GM19025 (cell line): ENCODE results near the gene IL36A.

Source experiments
- ATAC-seq: cut with Tn5 transposase; IDR thresholded peaks from one replicate; pipeline ENCODE4 v1.9.1; 2021; ENCODE audit warnings: mild to moderate bottlenecking, low read depth, moderate library complexity; ENCODE audit not compliant: unreplicated experiment

Gene IL36A

DNA sequence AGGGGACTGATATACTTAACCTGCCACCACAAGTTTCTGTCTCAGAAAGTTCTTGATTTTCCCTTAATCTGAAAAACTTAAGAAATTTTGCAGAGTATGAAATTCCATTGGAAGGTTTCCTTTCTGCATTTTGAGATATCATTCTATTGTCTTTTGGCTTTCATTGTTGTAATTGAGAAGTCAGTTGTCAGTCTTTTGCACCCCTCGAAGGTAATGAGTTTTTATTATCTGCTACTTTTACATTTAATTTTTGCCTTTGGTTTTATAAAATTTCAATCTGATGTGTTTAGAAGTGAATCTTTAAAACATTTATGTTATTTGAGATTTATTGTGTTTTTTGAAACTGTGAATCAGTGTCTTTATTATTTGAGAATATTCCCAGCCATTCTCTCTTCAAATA is 4.8 kb upstream of the IL36A start:
- ATAC-seq, result no peak

GRCh38 chr2:113002677-113003076 is 2.6 kb upstream of the IL36A start:
- no peak for ATAC-seq

GRCh38 chr2:113007250-113007649 is 2.0 kb downstream of the IL36A start:
- no peak for ATAC-seq

DNA sequence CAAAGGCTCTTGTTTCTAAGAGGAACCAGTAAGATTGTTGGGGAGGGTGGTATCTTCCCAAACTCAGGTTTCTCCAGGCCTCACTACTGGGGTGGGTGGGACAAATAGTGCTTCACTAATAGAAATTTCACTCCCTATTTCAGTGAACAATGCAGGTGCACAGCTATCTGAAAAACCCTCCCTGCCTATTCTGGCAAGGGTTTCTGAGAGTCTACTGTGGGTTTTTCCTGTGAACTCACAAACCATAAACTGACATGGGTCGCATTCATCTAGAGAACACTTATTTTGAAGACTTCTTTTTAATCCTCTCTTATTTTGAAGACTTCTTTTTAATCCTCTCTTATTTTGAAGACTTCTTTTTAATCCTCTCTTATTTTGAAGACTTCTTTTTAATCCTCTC is 4.4 kb downstream of the IL36A start:
- ATAC-seq, result no peak

GRCh38 chr2:113010088-113010487 is 4.8 kb downstream of the IL36A start:
- ATAC-seq, result no peak

DNA sequence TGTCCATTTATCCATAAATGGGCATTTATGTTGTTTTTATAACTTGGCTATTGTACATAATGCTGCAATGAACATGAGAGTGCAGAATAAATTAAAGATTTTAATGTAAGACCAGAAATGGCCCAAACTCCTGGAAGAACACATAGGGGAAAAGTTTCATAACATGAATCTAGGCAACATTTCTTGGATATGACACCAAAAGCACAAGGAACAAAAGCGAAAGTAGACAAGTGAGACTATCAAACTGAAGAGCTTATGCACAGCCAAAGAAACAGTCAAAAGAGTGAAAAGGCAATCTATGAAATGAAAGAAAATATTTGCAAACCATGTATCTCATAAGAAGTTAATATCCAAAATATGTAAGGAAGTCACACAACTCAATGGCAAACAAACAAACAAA is 5.8 kb downstream of the IL36A start:
- no peak for ATAC-seq

- ATAC-seq, result no peak
These were observed 7.4 kb downstream of the IL36A start for GRCh38 chr2:113012436-113013335.

- no peak for ATAC-seq
These were observed 8.0 kb downstream of the IL36A start for GRCh38 chr2:113013336-113013661.

DNA sequence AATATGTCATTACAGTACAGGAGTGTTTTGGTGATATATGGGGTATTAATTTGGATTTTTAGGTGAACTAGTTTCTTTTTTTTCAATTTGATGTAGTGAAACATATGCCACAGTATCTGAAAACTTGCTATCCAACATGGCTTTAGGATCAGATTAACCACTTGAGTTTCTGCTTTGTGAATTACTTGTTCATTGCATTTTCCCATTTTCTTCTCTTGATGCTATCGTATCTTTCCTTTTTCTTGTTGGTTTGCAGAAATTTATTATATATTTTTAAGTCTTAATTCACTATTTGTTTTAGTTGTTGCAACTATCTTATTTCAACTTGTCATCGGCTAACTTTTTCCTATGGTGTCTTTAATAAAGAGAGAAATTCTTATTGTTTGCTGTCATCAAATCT is 8.8 kb downstream of the IL36A start:
- ATAC-seq, result no peak

- ATAC-seq, result no peak
These were observed 9.8 kb downstream of the IL36A start for GRCh38 chr2:113015042-113015441.

DNA sequence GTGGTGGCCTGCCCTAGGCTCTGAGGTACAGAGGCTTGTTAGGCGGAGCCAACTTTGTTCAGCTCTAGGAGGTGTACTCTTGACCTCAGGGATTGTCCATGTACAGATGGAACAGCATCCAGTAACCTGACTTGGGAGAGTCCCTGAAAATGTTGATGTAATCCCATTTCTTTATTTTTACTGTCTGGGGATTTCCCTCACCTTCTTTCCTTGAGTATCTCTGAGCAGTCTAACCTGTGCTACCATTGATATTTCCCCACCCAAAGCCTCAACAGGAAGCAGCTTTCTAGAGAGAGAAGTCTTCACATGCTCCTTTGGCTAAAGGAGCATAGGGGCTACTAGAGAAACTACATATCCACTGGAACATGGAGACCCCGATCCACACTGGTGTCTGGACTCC is 10.4 kb downstream of the IL36A start:
- ATAC-seq, result no peak

DNA sequence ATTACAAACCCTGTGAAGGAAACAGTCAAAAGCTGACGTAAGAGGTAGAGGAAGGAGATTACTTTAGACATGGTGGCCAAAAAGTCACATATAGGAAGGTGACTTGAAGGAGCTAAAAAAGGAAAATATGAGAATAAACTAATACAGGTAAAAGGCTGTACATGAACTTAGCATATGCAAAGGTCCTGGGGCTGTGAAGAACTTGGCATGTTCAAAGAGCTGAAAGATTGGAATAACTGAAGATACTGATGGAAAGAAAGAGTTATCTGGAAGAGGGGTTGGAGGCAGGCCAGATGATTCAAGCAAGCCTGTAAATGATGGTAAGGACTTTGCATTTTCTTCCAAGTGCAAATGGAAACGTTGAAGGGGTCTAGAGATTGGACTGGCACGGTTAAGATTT is 13.2 kb downstream of the IL36A start:
- ATAC-seq, result no peak

DNA sequence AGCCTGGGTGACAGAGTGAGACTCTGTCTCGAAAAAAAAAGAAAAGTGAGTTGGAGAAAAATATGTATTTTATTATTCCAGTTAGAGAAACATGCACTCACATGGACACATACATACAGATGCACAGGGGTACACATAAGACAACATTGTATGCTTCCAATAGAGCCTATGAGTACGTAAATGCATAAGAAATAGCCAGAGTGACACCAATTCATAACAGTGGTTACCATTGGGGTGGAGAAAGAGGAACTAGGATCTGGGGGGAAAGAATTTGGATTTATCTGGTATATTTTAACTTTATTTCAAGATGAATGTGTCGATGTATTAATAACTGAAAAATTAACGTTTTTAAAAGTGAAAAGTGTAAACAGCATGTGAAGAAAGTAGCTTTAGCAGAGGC is 16.1 kb downstream of the IL36A start:
- ATAC-seq, result no peak

DNA sequence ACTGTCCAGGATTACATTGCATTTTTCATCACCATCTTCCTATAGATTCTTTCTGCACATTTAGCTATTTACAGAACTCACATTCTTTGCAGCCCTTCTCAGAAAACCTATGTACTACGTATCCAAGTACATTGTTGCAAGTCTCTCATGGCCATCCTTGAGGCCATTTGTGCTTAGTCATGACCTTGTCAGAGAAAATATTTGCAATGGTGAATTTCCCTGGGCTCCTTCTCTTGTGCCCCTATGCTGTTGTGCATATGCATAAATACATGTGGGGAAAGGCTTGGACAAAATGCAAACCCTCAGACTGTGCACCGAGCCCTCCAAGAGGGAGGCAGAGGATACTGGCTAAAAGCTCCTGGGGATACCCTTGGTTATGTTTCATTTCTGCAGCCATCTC is 19.5 kb downstream of the IL36A start:
- ATAC-seq, result no peak

DNA sequence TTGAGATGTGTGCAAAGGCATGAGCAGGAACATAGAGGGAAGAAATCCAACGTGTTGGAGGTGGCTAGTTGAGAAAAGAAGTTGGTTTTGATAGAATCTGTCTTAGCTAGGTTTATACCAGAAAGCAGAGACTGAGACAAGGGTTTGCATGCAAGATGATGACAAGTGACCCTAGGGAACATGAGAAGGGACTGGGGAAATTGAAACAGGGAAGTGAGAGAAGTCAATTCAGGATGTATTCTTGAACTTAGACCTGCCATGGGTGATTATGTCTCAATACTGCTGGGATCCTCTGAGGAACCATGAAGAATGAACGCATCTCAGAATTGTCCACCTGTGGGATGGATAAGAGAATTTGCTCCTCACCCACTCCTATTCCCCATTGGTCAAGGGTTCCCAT is 20.5 kb downstream of the IL36A start:
- no peak for ATAC-seq

- ATAC-seq, result no peak
These were observed 22.4 kb downstream of the IL36A start for GRCh38 chr2:113027691-113028090.

DNA sequence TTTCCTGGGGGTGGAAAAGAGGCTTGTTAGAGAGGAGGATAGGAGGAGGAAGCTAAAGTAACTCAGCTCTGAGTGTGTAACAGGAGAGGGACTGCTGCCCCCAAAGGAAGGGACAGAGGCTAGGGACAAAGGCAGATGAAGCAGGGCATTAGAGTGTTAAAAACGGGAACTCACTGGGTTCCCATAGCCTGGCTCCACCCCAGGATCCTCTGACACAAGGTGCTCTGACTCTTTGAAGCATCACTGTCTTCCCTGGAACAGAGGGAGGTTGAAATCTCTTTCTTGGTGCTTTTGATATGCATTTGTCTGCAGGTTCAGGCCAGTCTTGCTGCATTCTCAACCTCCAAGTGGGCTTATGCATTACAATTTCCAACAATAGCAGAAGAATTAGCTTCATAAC is 22.9 kb downstream of the IL36A start:
- no peak for ATAC-seq

GRCh38 chr2:113032737-113033136 is 27.5 kb downstream of the IL36A start:
- ATAC-seq, result no peak

DNA sequence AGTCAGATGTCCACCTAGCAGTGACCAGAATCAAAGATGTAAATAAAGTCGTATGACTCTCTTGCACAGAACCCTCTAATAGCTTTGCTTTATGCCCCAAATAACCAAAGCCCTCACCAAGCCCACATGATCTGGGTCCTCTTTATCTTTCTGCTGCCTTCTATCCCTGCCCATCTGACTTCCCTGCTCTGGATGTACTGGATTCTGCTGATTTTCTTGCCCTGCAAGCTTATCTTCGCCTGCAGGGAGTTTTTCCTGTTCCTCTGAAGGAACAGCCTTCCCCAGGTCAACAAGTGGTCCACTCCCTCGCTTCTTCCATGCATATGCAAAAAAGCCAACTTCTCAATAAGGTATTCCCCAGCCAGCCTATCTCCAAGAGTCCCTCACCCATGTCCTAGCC is 28.8 kb downstream of the IL36A start:
- ATAC-seq, result no peak

- no peak for ATAC-seq
These were observed 31.5 kb downstream of the IL36A start for GRCh38 chr2:113036763-113037162.

DNA sequence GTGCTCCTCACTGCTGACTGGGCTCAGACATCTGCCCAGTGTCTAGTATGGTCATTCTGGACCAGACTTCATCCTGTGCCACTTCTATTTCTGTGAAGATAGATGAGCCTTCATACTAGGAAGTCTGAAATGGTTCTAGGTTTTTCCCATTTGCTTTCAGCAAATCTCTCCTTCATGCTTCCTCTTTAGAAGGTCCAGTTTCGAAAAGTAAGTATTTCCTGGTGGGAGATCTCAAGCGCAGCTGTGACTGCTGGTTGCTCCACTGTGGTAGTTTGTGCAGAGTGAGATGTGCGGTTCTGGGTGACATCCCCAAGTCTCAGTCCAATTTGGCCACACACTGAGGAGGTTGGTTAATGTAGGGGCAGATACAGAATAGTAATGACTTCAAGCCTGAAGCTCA is 33.0 kb downstream of the IL36A start:
- ATAC-seq, result no peak

GRCh38 chr2:113039158-113039557 is 33.9 kb downstream of the IL36A start:
- ATAC-seq, result no peak

GRCh38 chr2:113039719-113040118 is 34.5 kb downstream of the IL36A start:
- ATAC-seq, result no peak
